Astrocyte (in vitro differentiated cells and primary cell): ENCODE measurements around the gene EVC.

Experiments
- CTCF ChIP-seq: IDR thresholded peaks from 2 replicates; pipeline ENCODE4 v1.5.1; 2011; ENCODE audit warnings: low read depth, mild to moderate bottlenecking, inconsistent platforms, low read length, moderate library complexity; ENCODE audit not compliant: insufficient read depth
- EZH2 ChIP-seq: IDR thresholded peaks from 2 replicates; pipeline ENCODE4 v1.6.1; 2012; ENCODE audit warnings: mild to moderate bottlenecking, low read length, inconsistent platforms; ENCODE audit not compliant: insufficient read depth

GRCh38 chr4:5814421-5814820, 103.4 kb downstream of the EVC start:
- TF ChIP-seq CTCF = no peak
- no peak for TF ChIP-seq EZH2
